ENCODE results near the gene PDE3A.

Gene PDE3A

DNA sequence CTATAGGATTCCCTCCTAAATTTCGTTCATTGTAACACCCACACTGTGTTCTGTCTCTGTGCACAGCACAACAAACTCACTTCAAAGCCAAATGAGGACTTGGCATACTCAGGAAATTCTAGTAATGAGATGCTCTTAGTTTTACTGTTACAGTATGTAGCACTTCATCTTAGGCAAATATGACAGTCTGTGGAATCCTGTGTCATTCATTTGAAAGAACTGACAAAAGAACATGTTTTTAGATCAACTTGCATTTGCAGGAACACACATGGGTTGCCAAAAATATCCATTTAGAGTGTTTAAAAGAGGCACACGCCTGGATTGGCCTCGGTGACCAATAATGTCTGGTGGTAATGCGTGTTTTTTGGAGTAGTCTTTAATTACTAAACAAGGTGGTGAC is 56.5 kb downstream of the PDE3A start:
- DNase-seq (ENCODE audit: low spot score) = no peak

DNA sequence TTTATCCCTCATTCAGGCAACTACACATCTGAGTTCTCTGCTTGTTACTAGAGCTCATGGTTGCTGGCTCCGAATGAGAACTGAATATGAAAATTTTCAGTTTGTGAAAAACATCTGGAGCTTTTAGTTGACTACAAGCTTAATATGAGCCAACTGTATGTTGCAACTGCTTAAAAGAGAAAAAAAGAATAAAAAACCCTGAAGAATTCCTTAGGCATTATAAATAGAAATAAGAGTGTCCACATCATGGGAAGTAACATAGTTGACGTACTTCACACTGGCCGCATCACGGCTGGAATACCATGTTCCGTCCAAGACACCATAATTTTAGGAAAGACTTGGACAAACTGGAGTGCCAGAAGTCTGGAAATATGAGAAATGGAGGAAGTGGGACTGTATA is 57.9 kb downstream of the PDE3A start:
- no peak for DNase-seq (ENCODE audit: low spot score)

DNA sequence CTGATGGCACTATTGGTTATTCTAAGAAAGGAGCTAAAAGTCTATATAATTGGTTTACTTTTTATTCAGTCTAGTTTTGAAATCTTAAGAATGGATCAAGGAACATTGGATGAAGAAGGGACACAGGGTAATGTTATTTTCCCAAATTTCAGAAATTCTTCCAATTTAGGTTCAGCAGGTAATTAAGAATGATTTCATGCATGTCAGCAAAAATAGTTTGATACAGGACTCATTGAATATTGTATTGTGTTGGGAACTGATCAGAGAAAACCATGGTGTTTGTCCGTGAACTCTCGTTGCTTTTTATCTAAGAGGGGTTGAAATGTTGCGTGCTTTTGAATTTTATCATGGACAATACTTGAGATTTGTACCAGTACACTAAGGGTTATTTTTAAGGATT is 58.6 kb downstream of the PDE3A start:
- DNase-seq (ENCODE audit: low spot score) = no peak

DNA sequence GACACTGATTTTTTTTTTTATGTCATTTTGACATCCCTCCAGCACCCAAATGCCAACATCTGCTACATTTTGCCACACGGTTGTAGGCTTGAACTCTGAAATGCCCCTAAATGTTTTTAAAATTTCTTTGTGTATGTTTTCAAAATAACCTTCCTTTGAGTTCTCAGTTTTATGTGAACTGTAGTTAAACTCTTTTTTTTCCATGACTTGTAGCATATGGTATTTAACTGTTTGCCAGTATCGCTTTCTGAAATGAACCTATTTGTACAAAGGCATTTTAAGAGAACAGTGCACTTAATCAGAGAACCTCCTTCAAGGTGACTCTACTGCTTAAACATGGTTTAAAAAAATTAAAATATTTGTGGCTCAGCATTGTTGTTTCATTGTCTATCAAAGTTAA is 61.5 kb downstream of the PDE3A start:
- no peak for DNase-seq (ENCODE audit: low spot score)

DNA sequence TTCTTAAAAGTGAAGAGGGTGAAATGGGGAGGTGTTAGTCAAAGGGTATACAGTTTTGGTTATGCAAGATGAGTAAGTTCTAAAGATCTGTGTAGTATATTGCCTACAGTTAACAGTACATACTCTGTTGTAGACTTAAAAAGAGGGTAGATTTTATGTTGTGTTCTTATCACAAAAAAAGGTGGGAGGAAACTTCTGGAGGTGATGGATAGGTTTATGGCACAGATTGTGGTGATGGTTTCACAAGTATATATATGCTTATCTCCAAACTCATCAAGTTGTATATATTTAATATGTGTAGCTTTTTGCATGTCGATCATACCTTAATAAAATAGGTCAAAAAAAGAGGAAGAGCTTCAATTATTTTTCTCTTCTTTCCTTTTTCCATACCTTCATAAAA is 64.0 kb downstream of the PDE3A start:
- no peak for DNase-seq (ENCODE audit: low spot score)

DNA sequence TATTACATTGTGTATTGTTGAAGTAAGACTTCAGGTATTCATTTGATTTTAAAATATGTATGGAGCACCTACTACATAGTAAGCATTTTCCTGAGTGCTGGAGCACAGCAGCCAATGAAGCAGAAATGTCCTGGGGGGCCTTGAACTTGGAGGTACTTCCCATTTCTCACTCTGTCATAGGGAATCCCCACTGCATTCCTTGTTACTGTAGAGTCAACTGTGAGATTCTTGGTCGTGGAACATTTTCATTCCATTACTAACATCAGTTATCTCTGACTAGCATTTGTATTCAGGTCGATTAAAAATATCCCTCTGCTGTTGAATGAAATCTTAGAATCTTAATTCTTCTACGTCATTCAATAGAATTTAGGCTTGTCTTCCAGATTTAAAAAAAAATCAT is 66.7 kb downstream of the PDE3A start:
- no peak for DNase-seq (ENCODE audit: low spot score)

DNA sequence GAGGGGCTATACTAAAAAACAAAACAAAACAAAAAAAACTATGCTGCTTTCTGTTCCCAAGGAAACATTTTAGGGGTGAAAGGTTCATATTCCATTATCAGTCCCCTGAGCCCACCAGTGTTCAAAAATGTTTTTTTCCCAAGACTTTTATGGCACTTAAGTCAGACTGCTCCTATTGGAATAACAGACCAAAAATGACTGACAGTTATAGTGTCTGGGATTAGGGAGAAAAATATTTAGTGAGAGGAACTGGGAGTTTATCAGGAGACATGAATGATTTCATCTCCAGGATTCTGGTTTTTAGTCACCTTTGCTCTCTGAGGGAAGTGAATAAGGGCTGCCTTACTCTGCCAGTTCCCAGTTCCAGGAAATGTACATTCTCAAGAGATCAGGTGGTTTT is 68.0 kb downstream of the PDE3A start:
- no peak for DNase-seq (ENCODE audit: low spot score)

DNA sequence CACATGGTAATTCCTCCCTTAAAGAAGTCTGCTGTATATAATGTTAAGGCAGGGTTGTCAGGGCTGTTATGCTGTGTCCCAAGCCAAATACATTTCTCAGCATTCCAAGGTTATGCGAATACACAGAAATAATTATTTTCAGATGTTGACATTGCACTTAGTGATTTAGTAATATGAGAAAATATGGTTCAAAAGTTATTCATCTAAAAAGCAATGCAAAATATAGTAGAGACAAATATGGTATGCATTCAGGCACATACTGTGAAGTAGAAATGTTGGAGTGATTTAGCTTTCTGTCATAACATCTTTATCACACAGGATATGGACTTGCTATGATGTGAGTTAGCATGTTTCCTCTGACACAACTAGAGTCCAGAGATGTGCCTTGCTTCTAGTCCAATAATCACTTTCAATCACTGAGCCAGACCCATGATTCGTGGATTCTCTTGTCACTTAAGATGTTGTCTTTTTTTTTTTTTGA is 70.0 kb downstream of the PDE3A start:
- no peak for DNase-seq (ENCODE audit: low spot score)

DNA sequence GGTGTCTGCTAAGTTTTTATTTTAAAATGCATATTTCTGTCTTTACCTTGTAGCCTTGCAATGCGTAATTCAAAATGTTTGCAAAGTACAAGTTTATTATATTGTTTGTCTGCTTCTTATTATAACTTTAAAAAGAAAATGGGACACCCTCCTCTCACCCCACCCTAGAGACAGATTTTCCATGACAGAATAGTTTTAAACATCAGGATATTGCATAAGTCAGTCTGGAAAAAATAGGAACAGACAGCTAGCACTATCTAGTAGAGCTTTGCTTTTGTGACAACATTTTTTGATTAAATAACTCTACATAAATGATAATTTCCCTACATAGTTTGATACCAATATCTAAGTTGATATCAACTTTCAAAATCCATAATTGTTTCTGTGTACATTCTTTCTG is 71.3 kb downstream of the PDE3A start:
- no peak for DNase-seq (ENCODE audit: low spot score)

DNA sequence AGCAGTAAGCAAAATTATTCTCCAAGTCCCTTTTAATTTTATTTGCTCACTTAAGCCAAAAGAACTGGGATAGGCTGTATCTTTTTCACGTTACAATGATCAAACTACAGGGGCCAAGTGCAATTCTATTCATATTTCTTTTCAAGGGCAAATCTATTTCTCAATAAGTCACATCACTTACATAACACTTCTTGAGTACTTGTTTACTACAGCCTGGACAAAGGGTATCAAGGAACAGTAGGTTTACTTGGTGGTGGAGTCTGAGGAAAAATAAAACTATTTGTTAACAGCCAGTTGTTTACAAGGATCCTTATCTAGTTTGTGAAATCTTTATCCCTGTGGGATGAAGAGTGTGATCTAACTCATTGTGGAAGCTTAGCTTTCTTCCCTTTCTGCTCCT is 72.1 kb downstream of the PDE3A start:
- no peak for DNase-seq (ENCODE audit: low spot score)

DNA sequence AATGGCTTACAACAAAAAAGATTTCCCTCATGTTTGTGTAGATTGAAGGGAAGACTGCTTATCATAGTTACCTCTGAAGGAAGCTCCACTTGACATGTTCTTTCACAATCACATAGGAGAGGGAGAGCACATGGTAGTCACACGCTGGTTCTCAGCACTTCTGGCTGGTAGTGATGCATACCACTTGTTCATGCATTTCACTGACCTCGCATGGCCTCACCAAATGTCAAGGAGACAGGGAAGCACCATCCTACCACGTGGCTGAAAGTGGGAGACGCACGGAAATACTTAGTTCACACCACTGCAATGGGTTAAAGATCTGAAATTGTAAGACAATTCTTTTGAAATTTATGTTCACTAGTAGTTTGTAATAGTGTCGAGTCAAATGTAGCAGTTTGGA is 74.0 kb downstream of the PDE3A start:
- DNase-seq (ENCODE audit: low spot score) = no peak

DNA sequence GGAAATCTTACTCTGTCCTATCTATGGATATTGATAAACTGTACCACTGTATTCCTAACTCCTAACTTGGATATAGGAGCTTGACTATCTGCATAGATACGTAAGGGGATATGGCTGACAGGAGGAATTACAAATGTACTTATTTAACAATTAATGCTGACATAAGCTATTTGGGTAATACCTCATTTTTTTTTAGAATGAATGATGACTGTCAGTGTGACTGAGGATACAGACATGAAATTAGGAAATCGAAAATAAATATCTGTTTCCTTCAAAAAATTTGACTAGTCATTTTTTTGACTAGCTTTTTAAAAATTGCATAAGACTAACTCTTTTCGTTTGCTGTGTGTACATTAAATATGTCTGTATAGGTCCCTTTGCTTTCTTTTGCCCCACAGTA is 74.9 kb downstream of the PDE3A start:
- no peak for DNase-seq (ENCODE audit: low spot score)

DNA sequence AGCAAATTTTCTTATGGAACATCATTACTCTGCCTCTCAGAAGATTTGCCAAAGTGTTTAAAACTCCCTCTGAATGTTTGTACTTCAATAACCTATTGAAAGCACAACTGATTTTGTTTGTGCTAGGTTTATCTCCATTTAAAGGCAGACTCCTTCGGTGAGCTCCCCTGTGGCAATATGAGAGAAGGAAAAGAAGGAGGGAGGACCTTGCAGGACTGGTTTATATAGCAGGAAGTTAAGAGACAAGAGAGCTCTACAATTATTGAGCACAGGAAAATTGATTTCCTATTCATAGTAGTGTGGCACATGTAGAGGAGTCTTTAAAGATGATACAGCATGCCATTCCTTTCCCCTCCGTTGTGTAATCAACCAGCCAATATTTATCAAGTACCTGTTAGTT is 75.5 kb downstream of the PDE3A start:
- no peak for DNase-seq (ENCODE audit: low spot score)

DNA sequence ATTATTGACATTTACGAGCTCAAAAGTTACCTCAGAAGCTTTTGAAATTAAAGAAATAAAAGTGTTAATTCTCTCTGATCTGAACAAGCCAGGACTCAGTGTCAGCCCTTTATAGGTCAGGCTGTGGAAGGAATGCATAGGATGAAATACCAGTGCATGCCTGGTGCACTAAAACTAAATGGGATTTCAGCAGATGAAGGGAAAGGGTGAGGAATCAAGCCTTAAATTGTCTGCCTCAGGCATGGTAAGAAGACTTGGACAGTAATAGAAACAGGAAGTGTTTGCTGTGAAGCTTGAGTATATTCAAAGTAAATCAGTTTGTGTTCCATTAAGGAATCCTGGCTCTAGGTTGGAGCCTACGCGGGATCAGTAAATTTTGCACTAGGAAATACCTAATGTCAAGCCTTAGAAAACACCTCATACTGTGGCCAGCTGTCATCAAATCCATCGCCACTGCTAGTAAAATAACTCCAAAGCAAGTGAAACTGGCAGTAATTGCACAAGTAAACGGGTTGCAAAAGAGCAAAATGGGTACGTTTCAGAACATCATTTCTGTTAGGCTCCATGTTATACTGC is 76.3 kb downstream of the PDE3A start:
- DNase-seq (ENCODE audit: low spot score) = no peak

DNA sequence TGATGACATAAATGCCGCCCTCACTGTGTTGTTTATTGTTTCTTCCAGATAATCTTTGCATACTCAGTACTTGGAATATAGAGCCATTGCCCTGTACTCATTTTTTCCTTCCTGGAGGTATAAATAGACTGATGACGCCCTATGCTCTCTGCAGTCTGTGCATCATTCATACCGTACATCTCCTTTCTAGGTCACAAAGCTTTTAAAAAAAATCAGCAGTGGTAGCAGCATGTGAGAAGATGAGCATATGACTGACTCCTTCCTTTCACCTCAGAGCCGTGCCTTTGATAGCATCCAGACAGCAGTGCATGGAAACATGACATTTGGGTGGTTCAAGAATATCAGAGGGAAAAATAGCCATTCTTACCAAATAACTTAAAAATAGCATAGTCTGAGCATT is 77.3 kb downstream of the PDE3A start:
- no peak for DNase-seq (ENCODE audit: low spot score)

DNA sequence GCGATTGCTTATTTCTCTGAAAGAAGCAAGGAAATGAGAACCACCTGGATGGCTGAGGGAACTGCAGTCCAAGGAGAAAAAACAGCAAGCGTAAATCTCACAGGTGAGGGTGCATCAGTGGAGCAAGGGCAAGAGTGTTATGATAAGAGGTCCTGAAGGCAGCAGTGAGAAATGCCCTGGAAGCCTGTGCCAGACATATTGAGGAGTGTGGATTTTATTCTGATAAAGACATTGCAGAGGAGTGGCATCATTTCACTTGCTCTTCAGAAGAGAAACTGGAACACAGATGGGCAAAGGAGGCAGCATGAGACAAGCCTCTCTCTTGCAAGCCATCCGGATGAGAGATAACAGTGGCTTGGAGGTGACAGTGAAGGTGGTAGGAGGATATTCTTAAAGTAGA is 78.5 kb downstream of the PDE3A start:
- DNase-seq (ENCODE audit: low spot score) = no peak

DNA sequence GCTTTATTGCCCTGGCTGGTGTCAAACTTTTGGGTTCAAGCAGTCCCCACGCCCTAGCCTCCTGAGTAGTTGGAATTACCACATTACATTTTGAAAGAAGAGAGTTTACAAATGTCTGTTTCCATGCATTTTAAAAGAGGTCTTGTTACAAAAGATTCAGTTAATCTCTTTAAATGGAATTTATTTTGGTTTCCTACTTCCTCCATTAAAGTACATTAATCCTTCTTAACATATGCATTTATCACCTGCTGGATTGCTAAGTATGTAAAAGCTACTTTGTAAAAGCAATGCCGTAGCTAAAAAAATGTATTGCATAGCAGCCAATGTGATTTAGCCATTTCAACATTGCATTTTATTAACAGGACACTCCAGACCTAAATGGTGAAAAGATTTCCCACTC is 80.4 kb downstream of the PDE3A start:
- DNase-seq (ENCODE audit: low spot score) = no peak

DNA sequence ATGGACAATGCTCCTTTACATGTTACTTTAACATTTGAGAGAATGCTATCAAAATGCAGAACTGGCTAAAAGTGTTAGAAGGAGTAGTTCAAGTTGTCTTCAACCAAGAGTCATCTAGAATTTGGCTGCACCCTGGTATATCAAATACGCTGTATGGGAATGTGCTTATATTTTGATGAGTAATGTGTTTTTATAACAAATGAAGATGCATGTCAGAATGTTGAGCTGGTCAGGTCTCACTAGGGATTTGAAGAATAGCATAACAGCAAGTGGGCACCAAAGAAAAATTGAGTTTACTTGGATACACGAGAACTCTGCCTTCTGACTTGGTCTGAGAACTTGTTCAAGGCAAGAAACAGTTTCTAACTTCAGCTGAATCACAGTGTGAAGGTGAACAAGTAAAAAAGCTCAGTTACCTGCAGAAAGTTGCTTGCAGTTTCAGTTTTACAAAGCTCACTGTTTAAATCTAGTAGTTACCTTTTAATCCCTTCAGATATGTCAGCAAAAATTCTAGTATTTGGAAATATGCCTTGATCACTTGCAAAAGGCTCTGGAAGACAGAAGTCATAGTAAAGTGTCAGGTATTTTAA is 82.3 kb downstream of the PDE3A start:
- DNase-seq (ENCODE audit: low spot score) = no peak

DNA sequence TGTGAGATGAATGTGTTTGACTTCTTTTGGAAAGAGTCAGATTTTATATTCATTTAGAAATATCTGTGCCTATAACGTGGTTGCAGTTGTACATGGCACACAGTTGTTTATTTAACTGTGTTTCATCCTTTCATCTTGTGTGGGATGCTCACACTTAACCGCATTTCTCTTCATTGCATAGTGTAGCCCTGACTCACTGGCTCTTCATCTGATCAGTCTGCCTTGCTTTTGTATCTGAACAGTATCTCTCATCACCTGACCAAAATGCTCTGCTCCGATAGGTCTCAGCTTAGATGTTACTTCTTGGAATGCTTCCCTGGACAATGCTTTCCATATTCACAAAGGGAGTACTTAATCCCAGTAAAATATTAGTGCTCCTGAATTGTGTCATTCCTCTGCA is 83.4 kb downstream of the PDE3A start:
- no peak for DNase-seq (ENCODE audit: low spot score)

DNA sequence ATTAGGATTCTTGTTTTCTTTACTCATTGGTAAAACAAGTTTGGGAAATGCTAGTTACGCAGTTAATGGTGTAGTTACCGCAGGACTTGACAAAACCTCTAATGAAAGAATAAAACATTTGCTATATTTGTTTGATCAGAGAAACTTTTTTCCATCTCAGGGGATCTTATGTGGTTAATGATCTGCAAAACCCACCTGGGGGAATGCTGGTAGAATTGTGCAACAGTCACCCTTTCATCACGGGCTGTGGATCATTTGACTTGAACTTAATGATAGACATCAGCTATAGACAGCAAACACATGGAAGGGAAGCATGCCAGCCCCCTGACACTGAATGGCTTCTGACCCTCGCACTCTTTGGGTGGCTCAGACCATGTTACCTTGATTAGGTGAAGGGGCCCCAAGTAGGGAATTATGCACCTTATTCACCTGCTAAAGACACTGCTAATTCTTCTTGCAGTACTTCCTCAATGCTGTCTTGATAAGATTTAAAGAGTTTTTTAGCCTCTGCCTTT is 84.2 kb downstream of the PDE3A start:
- no peak for DNase-seq (ENCODE audit: low spot score)

DNA sequence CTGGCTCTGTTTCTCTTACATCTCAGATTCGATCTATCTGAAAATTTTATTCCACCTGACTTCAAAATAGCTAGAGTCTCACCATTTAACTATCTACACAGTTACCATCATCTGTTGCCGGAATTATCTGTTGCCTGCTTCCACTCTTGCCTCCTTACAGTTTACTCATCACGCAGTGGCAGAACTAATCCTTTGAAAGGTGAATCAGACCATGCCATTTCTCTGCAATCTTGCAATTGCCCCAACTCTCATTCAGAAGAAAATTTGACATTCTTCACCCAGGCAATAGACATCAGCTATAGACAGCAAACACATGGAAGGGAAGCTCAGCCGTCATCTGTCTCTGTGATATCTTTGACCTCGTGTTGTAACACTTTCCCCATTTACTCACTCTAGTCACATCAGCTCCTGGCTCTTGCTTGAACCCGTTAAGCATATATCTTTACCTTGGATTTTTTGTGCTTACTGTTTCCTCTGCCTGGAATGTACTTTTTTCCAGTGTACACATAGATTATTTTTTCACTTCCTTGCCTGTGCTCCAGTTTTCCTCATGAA is 85.5 kb downstream of the PDE3A start:
- no peak for DNase-seq (ENCODE audit: low spot score)

DNA sequence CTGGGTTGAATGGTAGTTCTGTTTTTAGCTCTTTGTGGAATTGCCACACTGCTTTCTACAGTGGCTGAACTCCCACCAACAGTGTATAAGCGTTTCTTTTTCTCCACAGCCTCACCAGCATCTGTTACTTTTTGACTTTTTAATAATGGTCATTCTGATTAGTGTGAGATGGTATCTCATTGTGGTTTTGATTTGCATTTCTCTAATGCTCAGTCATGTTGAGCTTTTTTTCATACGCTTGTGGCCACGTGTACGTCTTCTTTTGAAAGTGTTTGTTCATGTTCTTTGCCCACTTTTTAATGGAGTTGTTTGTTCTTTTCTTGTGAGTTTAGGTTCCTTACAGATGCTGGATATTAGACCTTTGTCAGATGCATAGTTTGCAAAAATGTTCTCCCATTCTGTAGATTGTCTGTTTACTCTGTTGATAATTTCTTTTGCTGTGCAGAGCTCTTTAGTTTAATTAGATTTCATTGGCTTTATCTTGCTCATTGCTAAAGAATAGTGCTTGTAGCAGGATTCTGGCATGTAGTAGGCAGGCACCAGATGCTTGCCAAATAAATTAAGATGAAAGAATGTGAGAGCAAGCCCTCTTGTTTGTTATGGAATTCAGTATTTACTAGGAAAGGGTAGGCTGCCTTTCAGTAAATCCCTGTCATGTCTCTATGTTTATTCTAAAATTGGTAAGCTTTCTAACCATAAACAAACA is 86.8 kb downstream of the PDE3A start:
- no peak for DNase-seq (ENCODE audit: low spot score)

DNA sequence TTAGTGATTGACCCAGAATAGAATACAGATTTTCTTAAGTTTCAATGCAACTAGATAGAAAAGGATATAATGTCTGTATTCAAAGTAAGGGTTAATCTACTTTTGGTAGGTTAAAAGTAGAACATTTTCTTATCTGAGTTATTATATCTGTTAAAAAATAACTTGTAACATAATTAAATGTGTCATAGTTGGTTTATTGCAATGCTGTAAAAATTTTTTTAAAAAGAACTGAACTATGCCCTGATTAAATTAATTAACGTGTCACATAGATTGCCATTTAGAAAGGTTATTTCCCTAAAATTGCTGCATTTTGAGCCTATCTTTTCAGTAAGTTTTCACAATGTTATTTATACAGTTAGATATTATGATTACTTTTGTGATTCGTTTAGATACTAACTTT is 89.2 kb downstream of the PDE3A start:
- DNase-seq (ENCODE audit: low spot score) = no peak

Measured in NAMALWA (cell line).